Gastroesophageal sphincter (tissue), 3 donors: ENCODE results near the gene IGIP.

Experiments used
- EP300 ChIP-seq: sonication (generic); formaldehyde crosslinking; IDR thresholded peaks from one replicate; pipeline ENCODE4 v1.6.1; 2017; ENCODE audit warnings: antibody characterized with exemption, mild to moderate bottlenecking
- POLR2A ChIP-seq, 2 donors: fragments of 450-650 bp; IDR thresholded peaks; one replicate each; pipeline ENCODE4 v1.6.1; 2017; ENCODE audit warnings: antibody characterized with exemption in 2 of 2, mild to moderate bottlenecking in 2 of 2, moderate library complexity in 1 of 2
- POLR2AphosphoS5 ChIP-seq: sonication (generic); formaldehyde crosslinking; IDR thresholded peaks from one replicate; pipeline ENCODE4 v1.6.1; 2017; ENCODE audit warnings: antibody characterized with exemption
- TF ChIP-seq, protein P1 (sequence below), 4 experiments: fragments of 200-600 bp in 2 of 4; fragments of 450-650 bp in 2 of 4; sonication (generic) in 1 of 4; IDR thresholded peaks; one replicate each; pipeline ENCODE4 v1.5.1; 2017 to 2019; ENCODE audit warnings: antibody characterized with exemption in 4 of 4, mild to moderate bottlenecking in 2 of 4, moderate library complexity in 2 of 4

DNA sequence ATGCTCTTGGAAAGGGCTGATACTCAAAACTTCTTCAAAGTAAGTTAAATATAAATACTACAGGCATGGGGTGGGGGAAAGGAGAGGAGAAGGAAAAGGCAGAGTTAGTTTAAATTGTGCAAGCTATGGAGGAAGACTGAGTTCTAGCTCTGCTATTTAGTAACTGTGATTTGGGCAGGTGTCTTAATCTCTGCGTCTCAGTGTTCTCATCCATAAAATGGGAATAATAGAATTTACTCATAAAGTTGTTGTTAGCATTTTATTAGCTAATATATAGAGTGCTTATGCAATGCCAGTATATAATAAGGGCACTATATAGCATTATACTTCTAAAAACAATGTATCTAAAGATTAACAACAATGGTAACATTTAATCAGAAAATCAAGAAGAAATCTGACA, 24.6 kb upstream of the IGIP start:
- TF ChIP-seq, protein P1, sequence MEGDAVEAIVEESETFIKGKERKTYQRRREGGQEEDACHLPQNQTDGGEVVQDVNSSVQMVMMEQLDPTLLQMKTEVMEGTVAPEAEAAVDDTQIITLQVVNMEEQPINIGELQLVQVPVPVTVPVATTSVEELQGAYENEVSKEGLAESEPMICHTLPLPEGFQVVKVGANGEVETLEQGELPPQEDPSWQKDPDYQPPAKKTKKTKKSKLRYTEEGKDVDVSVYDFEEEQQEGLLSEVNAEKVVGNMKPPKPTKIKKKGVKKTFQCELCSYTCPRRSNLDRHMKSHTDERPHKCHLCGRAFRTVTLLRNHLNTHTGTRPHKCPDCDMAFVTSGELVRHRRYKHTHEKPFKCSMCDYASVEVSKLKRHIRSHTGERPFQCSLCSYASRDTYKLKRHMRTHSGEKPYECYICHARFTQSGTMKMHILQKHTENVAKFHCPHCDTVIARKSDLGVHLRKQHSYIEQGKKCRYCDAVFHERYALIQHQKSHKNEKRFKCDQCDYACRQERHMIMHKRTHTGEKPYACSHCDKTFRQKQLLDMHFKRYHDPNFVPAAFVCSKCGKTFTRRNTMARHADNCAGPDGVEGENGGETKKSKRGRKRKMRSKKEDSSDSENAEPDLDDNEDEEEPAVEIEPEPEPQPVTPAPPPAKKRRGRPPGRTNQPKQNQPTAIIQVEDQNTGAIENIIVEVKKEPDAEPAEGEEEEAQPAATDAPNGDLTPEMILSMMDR (IDR thresholded peaks at IDR 0.05): no peak
- TF ChIP-seq POLR2A (IDR thresholded peaks at IDR 0.05): no peak
- TF ChIP-seq POLR2AphosphoS5: no peak
- no peak for TF ChIP-seq EP300
